GM18499 (cell line): ENCODE results near the gene CLIC4.
"Not testable (repeated sequence)": the region's sequence is repeated elsewhere in the genome, so short reads cannot be mapped to it uniquely, and the experiment has no call there.

Source experiments
- ATAC-seq: cut with Tn5 transposase; IDR thresholded peaks from one replicate; pipeline ENCODE4 v1.9.1; 2021; ENCODE audit warnings: moderate number of reproducible peaks; ENCODE audit not compliant: insufficient read depth, unreplicated experiment

The CLIC4 gene

DNA sequence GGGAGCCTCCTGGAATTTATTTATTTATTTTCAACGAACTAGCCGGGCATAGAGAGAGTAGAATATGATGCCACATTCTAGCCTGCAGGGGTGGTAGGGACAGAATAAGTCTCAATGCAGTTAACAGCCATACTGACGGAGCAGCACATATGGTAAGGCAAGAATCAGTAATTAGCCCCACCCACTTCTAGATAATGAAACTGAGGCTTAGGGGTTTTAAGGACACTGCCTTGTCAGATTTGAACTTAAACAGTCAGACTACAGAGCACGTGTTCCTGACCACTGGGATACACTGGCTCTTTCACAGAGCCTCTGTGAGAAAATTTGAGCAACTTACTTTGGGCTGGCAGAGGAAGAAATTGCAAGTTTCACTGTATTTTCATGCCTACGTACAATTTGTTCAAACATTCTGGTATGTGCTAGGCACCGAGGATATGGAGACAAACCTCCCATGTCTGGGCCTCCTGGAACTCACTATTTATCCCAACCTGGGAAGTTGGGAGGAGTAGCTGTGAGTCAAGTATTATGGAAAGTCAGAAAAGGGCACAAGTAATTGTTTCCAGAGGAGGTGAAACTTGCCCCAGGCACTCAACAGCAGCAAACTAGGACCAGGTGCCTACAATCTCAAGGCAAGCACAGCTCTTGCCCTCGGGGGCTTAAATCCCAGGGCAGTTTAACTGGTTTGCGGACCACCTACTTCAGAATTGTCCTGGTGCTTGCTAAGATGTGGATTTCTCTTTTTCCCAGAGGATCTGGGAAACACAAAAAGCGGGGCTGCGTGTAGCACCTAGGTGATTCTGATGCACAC is 1.6 kb upstream of the CLIC4 start:
- ATAC-seq: no peak

DNA sequence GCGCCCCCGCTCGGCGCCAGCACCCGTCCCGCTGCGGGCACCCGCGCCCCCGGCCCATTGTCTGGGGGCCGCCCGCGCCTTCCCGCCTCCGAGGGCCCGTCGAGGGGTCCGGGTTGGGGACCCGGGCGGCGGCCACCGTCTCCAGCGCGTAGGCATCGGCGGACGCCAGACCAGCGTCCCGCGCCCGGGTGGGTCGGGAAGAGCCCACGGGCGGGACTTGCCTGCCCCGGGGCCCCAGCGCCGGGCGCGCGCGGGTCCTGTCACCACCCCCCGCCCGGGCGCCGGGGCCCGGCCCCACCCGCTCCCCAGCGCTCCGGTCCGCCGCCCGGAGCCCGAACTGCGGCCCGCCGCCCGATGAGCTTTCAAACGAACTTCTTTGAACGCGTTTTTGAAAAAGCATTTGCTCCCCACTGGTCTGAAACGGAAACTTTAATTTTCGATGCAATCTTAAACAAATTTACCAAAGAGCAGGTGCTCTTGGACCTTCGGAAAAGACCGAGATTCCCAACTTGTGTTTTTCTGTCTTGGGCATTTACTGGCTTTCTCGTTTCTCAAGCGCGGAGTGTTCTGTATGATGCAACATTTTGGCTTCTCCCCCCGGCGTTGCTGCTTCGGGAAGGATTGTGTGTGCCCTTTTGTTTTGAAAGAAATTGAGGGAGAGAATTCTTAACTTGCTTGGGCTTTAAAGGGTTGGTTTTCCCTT is 615 bp downstream of the CLIC4 start:
- no peak for ATAC-seq

DNA sequence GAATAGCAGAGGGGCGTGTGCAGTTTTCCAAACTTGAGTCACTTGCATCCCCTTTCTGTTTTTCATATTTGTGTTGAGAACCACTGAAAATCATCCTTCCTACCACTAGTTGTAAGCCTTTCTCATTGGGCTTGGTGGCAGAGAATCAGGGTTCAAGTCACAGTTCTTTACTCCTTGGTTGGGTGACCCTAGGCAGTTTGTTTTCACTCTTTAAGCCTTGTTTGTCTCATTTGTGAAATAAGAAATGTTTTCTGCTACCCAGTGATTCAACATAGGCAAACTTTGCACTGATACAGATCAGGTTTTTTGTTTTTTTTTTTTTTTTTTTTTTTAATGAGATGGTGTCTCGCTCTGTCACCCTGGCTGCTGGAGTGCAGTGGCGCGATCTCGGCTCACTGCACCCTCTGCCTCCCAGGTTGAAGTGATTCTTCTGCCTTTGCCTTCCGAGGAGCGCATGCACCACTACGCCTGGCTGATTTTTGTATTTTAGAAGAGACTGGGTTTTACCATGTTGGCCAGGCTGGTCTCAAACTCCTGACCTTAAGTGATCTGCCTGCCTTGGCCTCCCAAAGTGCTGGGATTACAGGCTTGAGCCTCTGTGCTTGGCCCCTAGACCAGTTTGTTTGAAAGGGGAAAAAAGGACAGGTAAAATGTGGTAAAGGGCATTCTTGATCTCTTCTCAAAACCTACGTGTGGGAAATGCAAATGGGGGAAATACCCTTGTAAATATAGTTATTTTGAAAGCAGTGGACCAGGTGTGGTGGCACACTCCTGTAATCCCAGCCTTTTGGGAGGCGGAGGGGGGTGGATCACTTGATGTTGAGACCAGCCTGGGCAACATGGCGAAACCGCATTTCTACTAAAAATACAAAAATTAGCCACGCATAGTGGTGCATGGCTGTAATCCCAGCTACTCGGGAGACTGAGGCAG is 3.2 kb downstream of the CLIC4 start:
- no peak for ATAC-seq

DNA sequence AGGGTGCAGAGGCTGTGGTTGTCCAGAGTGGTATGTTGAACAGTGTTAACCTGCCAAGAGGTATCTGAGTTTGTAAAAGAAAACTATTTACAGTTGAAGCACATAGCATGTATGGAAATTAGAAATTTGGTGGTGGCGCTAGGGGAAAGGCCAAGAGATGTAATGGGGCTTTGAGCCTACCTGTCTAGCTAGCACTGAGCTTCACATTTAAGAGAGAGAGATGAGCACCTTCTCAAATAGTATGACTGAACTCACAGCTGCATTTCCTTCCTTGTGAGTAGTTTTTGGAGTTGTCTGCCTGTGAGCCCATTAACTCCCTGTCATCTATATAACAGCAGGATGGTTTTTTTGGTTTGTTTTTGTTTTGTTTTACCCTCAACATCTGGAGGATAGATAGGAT is 4.0 kb downstream of the CLIC4 start:
- no peak for ATAC-seq

DNA sequence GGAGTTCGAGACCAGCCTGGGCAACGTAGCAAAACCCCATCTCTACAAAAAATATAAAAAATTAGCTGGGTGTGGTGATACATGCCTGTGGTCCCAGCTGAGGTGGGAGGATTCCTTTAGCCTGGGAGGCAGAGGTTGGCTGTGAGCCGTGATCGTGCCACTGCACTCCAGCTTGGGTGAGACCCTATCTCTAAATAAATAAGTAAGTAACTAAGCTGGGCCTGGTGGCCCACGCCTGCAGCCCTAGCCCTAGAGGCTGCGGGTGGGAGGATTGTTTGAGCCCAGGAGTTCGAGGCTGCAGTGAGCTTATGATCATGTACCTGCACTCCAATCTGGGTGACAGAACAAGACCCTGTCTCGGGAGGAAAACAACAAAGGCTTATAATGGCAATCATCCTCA is 4.6 kb downstream of the CLIC4 start:
- no peak for ATAC-seq

DNA sequence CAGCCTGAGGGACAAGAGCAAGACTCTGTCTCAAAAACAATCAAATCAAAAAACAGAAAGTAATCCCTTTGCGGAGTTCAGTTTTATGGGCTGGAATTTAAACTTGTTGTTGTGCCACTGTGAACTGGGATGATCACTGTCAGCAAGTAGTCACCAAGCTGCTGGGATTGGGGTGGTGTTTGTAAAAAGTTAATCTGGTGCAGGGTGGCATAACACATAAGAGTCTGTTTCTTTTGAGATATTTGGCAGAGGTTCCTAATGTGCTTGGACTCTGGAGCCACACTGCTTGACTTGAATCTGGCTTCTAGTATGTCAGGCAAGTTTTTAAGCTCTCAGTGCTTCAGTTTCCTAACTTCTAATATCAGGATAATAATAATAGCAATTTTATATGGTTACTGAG is 6.6 kb downstream of the CLIC4 start:
- ATAC-seq: no peak

DNA sequence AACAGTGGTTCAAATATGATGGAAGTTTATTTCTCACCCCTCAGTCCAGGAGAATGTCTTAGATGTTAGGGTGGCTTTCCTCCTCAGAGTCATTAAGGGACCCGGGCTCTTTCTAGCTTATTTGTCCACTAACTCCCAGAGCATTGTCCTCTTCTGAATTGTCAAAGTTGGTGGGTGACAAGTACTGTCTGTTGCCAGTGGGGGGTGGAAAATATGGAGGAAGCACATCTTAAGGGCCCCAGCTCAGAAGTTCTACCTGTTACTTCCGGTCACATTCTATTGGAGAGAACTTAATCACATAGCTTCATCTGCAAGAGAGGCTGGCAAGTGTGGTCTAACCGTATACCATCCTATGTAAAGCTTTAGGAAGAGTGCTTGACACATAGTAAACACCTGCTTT is 7.1 kb downstream of the CLIC4 start:
- ATAC-seq: no peak

DNA sequence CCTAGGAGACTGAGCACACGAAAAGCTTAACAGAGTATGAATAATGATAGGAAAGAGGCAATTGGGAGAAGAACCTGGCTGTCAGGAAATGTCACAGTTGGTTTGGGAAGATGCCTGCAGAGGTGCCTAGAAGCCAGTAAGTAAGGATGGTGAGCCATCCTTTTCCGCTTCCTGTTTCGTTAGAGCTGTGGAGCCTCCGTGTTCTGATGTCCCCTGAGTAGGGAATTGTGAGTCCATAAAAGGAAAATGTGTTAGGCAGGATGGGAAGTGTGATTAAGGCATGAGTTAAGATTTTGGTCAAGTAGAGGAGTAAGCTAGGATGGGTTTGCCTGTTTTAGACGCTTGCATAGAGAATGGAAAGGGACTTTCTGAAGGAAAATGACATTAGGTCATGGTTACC is 9.0 kb downstream of the CLIC4 start:
- no peak for ATAC-seq

DNA sequence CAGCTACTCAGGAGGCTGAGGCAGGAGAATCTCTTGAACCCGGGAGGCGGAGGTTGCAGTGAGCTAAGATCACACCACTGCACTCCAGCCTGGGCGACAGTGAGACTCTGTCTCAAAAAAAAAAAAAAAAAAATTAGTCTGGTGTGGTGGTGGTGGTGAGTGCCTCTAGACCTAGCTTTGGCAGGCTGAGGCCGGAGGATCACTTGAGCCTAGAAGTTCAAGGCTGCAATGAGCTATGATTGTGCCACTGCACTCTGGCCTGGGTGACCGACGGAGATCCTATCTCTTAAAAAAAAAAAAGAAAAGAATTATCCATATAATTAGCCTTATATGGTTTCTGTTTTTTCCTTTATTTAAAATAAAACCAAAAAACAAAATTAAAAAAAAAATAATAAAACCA is 10.1 kb downstream of the CLIC4 start:
- not testable (repeated sequence) for ATAC-seq

DNA sequence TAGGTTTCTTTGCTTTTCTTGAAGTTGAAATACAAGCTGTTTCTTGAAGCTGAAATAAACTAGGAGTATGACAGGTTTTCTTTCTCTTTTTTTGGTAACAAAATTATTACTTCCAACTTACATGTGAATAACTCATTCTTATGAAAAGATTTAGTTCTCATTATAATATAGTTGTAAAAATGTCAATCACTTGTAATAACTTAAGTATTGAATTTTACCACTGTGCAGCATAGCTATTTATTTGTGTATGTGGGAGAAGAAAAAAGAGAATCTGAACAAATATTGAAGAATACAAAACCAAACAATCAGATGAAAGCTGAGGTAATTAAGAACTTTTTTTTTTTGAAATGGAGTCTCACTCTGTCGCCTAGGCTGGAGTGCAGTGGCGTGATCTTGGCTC is 11.1 kb downstream of the CLIC4 start:
- no peak for ATAC-seq

DNA sequence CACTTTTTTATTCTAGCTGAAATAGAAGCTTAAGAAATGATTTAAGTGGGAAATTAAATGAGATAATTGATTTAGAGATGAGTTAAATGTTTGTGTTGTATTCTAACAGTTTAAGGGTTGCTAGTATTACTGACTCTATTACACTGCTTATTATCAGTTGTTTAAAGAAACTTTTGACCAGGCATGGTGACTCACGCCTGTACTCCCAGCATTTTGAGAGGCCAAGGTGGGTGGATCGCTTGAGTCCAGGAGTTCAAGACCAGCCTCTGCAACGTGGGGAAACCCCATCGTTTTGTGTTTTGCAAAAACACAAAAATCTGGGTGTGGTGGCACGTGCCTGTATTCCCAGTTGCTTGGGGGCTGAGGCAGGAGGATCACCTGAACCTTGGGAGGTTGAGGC is 14.2 kb downstream of the CLIC4 start:
- no peak for ATAC-seq

DNA sequence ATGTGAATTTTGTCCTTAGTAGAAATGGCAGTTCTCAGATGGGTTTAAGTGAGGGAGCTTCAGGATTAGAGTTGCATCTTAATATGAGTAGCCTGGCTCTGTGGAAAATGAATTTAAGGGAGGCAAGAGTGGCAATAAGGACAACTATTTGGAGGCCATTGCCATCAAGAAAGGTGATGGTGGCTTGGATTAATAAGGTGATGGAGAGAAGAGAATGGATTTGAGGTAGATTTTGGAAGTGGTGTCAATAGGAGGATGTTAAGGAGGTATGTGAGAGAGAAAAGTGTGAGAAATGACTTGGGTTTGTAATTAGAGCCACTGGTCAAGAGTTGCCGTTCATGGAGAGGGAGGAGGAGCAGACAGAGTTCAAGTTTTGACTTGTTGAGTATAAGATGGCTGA is 16.3 kb downstream of the CLIC4 start:
- no peak for ATAC-seq

DNA sequence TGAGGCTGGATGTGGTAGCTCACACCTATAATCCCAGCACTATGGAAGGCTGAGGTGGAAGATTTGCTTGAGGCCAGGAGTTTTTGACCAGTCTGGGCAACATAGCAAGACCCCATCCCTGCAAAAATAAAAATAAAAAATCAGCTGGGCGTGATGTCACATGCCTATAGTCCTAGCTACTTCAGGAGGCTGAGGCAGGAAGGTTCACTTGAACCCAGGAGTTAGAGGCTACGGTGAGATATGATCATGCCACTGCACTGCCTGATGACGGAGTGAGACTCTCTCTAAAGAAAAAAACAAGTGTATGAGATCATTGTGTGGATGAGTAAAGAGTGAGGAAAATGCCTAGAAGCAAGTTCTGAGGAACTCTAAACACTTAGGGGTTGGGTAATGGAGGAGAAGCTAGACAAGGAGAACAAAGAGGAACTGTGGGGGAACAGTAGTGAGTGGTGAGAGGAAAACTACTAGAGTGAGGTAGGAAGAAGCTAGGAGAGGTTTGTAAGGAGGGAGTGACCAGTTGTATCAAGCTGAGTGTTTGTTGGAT is 17.0 kb downstream of the CLIC4 start:
- no peak for ATAC-seq

DNA sequence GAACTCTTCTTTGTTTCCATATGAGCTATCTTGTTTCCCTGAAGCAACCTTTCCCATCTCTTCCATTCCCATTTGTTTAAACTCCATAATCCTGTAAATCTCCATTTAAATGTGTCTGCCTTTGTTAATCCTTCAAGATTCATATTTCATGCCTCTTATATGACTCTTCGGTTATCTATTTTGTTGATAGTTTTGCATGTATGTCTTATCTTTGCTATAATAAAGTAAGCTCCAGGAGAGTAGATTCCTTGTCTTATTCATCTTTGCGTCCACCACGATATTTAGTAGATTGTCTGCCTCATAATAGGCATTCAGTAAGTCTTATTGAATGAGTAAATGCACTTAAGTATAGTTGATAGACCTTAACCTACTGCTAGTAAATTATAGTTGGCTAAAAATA is 18.4 kb downstream of the CLIC4 start:
- no peak for ATAC-seq

DNA sequence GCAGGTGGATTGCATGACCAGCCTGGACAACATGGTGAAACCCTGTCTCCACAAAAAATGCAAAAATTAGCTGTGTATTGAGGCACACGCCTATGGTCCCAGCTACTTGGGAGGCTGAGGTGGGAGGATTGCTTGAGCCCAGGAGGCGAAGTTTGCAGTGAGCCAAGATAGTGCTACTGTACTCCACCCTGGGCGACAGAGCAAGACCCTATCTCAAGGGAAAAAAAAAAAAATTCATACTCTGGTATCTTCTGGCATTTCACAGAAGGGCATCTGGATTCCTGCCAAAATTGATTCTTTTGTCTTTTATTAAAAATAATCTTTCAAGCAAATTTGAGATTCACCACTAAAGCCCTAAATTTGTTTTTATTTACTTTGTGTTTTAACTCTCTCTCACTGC is 19.2 kb downstream of the CLIC4 start:
- ATAC-seq: no peak

DNA sequence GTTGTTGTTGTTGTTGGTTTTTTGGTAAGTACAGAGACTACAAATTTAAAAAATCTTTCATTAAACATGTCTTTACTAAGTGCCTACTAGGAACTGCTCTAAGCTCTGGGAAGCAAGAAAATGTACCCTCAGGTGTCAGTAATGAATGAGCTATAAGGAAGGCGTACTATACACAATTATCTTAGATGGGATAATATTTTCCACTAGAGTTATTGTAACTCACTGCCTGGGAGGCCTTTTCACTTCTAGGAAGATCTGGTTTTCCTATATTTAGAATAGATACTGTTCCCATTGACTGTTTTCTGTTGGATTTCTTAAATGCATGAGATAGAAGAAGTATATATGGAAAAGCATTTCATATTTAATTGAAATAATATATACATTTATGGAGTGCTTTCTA is 19.6 kb downstream of the CLIC4 start:
- ATAC-seq: no peak

DNA sequence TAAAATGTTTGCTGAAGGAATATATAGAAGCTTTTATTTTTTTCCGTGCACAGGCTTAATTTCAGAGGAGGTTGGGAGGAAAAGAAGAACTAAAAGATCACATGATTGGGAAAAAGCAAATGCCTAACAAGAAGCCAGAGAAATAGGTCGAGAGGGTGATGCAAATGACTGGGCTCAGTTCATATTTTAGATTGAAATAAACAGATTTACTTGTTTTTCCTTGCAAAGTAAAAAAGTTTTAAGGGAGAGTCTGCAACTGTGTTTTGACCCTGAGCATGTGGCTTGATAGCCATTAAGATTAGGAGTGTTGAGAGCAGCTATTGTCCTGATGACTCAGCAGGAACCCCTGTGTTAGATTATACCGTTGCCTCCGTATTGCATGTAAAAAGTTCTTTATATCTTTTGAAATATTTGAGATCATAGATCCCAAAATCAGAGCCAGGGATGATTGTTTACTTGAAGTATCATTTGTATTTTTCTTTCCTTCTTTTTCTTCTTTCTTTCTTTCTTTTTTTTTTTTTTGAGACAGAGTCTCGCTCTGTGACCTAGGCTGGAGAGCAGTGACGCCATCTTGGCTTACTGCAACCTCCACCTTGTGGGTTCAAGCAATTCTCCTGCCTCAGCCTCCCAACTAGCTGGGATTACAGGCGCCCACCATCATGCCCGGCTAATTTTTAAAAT is 20.2 kb downstream of the CLIC4 start:
- ATAC-seq: no peak

DNA sequence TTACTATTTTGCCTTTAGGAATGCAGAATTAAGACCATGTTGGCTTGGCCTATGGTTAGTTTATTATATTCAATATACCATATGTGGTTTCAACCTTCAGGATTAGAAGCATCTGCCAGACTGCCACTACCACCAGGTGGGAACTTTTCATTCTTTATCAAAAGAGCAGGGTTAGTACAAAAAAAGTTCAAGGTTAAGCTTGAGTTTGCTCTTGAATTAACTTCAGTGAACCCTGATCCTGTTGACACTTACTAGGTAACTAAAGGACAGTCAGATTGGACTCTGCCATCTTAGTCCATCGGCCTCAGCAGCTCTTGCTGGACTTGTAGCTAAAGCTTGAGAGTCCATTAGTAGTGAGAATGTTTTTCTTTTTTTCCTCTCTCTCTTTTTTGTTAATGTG is 22.1 kb downstream of the CLIC4 start:
- ATAC-seq: no peak

DNA sequence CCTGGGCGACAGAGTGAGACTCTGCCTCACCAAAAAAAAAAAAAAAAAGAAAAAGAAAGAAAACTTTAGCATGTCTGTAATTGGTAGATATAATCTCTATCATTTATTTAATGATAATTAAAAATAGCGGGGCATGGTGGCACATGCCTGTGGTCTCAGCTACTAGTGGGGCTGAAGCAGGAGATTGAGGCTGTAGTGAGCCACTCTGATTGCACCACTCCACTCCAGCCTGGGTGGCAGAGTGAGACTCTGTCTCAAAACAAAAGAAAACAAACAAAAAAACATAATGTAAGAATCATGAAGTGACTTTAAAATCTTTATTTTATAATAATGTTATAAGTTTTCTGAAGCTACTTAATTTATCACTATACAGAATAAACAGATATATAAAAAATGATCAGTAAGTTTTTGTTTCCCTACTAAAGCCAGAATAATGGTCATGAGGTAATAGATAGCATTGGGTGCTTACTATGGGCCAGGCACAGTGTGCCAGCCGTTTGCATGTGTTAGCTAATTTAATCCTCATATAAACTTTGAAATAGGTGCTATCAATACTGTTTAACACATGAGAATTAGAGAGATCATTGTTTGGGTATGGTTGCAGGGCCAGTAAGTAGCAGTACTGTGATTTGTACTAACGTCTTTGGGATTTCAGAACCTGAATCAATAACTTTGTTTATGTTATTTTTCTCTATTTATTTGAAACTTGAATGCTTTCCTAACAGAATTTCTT is 23.8 kb downstream of the CLIC4 start:
- ATAC-seq: no peak
